ENCODE data around the gene KIF4A. TPM values are rescaled to one million over a fixed set of nuclear protein-coding genes. Genes with fewer than 3 reads are reported as not detected.
"Not testable (repeated sequence)": the region's sequence is repeated elsewhere in the genome, so short reads cannot be mapped to it uniquely, and the experiment has no call there.

Gene KIF4A
- total and polyA plus RNA-seq, 2 of the 4 experiments (the other 2 are of a cell fraction) = 10.0 to 19.0 TPM

DNA sequence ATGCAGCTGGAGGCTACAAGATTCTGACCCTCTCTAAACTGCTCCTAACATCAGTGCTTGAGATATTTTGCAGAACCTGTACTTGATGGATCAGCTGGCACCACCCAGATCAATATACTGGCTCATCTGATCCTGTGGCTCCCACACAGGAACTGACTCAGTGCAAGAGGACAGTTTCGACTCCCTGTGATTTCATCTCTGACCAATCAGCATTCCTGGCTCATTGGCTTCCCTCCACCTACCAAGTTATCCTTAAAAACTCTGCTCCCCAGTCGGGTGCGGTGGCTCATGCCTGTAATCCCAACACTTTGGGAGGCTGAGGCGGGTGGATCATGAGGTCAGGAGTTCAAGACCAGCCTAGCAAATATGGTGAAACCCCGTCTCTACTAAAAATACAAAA is 46.3 kb upstream of the KIF4A start:
- POLR2A ChIA-PET (ENCODE audit: unreplicated experiment); dilution Hi-C loops (cut with HindIII; ENCODE audit: low sequenced_read_pairs, unreplicated experiment); H3K27ac ChIP-seq (ENCODE audit: insufficient read depth, low read length); H4K91ac ChIP-seq (ENCODE audit: insufficient read depth, low read depth, low read length); DNase-seq; H3K14ac ChIP-seq (replicated peaks; ENCODE audit: low read depth, low read length); H2BK15ac ChIP-seq (ENCODE audit: low read depth, low read length); H2AK5ac ChIP-seq (ENCODE audit: low read depth, low read length); H2BK5ac ChIP-seq (ENCODE audit: low read depth, low read length, poor library complexity, severe bottlenecking); H3K4ac ChIP-seq (ENCODE audit: low read depth, low read length); H3K9me1 ChIP-seq (ENCODE audit: insufficient read depth, low read length); H3K4me2 ChIP-seq (ENCODE audit: low read depth, low read length); H3K4me1 ChIP-seq (ENCODE audit: control insufficient read depth, insufficient read depth, low read length); H3K9ac ChIP-seq (ENCODE audit: low read depth, low read length); H3K18ac ChIP-seq (ENCODE audit: low read depth, low read length); H2AK9ac ChIP-seq (replicated peaks; ENCODE audit: low read depth, low read length, poor library complexity); H4K8ac ChIP-seq (ENCODE audit: low read depth in 2 of 2, low read length in 2 of 2); H3K4me3 ChIP-seq (ENCODE audit: insufficient read depth, low read depth, low read length); H3K56ac ChIP-seq (ENCODE audit: extremely low read depth, insufficient read depth, low read length); H4K5ac ChIP-seq (ENCODE audit: low read depth, low read length); BruUV-seq (replicated peaks); H2AFZ ChIP-seq (replicated peaks; ENCODE audit: low read length, poor library complexity); H3K23ac ChIP-seq (ENCODE audit: low read depth, low read length); H2BK20ac ChIP-seq (ENCODE audit: low read depth, low read length); ATAC-seq (ENCODE audit: low read depth); H3K36me3 ChIP-seq (ENCODE audit: control insufficient read depth, insufficient read depth, low read length); in situ Hi-C loops (cut with MboI; ENCODE audit: low sequenced_read_pairs); CTCF ChIA-PET; intact Hi-C loops (cut with micrococcal nuclease); H3K9me3 ChIP-seq (ENCODE audit: control insufficient read depth, insufficient read depth, low read length); H3K79me1 ChIP-seq (ENCODE audit: low read depth in 1 of 2, low read length in 2 of 2); H4K20me1 ChIP-seq (ENCODE audit: insufficient read depth, low read length); H2BK120ac ChIP-seq (ENCODE audit: low read depth, low read length): not testable (repeated sequence)
- peaks cover 12% of the 10 kb centered on the region for H3K27me3 ChIP-seq (ENCODE audit: control insufficient read depth, insufficient read depth, low read length)
- WGBS, 2 experiments (ENCODE audit: extremely low coverage in 2 of 2, insufficient read length in 1 of 2) = 67% methylated on average over 1 of the region's 5 CpGs; no CpG with 5 or more reads in 1 of the 2 experiments
